GM20431 (cell line): Measurements from ENCODE around the gene APOD.

Source experiments
- in situ Hi-C: fragments of 300-500 bp; cut with MseI, MboI; formaldehyde crosslinking; loops from one replicate; pipeline ENCODE4 v1.15.0; 2020; ENCODE audit warnings: low sequenced_read_pairs; ENCODE audit not compliant: unreplicated experiment

The APOD gene

GRCh38 chr3:195559723-195560409 lies 23.9 kb downstream of the APOD start:
- in situ Hi-C loops, result no loop called here

- in situ Hi-C loops, result no loop called here
Measured at GRCh38 chr3:195558602-195559001, 25.1 kb downstream of the APOD start.

GRCh38 chr3:195557322-195557721 lies 26.4 kb downstream of the APOD start:
- in situ Hi-C loops, result no loop called here

DNA sequence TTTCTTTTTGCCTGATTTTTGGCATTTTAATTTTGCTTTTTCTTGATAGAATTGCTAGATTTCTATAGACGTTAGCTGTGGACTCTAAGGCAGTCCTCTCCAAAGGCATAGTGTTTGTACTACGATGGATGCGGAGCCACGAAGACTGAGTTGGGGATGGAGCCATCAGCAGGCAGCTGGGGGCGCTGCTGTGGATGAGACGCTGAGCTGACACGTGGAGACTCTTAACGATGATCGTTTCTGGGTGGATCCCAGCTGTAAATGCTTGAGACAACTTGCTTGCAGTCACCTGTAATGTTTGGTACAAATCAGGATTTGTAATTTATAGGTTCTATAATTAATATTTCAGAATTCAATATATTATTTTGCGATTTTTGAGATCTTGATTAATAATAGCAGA lies 27.4 kb downstream of the APOD start:
- in situ Hi-C loops, result no loop called here

DNA sequence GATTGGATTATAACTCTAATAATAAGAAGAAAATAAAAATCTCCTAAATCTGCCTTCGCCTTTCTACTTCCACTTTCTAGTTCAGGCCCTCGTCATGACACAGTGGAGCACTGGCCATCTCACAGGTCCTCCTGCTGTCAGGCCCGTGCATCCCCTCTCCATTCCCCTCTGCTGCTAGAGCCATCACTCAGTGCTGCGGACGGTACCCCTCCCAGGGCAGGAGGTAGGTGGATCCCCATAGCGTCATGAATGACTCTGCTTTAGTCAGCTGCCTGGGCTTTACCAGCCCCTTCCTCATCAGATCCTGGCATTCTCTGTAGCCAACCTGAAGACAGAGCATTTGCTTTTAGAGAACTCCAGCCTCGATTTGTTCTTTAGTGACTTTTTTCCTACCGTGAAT lies 28.6 kb downstream of the APOD start:
- in situ Hi-C loops, result no loop called here

GRCh38 chr3:195554458-195554857 lies 29.3 kb downstream of the APOD start:
- in situ Hi-C loops, result no loop called here

GRCh38 chr3:195553268-195553667 lies 30.5 kb downstream of the APOD start:
- in situ Hi-C loops, result no loop called here

- in situ Hi-C loops, result no loop called here
Measured at GRCh38 chr3:195551381-195551978, 32.3 kb downstream of the APOD start.

GRCh38 chr3:195550723-195551122 lies 33.0 kb downstream of the APOD start:
- in situ Hi-C loops, result no loop called here

DNA sequence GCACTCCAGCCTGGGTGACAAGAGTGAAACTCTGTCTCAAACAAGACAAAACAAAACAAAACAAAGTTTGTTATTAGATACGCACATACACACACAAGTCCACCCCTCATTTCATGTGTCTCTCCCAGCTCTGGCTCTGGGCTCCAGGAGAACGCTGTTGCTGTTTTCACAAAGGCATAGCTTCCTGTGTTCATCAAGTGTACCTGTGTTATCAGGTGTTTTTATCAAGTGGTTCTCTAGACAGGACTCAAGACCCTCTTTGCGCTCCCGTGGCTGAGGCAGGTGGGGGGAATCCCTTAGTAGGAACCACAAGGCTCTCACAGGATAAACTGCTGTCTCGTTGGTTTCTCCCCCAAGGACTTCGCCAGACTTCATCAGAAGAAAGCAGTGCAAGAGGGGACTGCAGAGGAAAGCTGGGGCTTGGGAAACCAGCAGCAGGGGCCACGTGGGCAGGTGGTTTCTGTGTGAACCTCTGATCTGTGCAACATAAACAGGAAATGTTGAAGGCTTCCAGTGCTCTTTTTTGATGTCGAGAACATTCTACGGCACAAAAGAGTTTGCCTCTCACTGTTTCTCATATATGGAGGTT lies 33.7 kb downstream of the APOD start:
- in situ Hi-C loops, result loop anchor here (25.0 kb wide), 1 partner anchor 888 kb away; the partner anchor contains the start of gene LSG1

GRCh38 chr3:195548987-195549386 lies 34.8 kb downstream of the APOD start:
- in situ Hi-C loops, result loop anchor here (25.0 kb wide), 1 partner anchor 887 kb away; the partner anchor contains the start of gene LSG1

DNA sequence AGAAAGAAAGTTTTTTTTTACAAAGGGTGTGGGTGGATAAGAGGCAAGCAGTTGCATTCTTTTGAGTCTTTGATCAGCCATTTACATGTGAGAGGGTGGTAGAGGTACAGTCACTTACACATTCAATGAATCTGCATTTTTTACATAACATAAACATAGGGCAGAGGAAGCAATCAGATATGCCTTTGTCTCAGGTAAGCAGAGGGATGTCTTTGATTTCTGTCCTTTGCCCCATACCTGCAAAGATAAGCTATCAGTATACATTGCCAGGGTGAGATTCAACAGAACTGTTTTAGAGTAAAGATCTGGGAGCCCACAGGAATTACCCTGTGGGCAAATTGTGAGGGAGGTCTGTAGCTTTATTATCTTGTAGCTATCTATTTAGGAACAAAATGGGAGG lies 35.2 kb downstream of the APOD start:
- in situ Hi-C loops, result loop anchor here (25.0 kb wide), 1 partner anchor 886 kb away; the partner anchor contains the start of gene LSG1

- in situ Hi-C loops, result loop anchor here (25.0 kb wide), 1 partner anchor 886 kb away; the partner anchor contains the start of gene LSG1
Measured at GRCh38 chr3:195548006-195548405, 35.7 kb downstream of the APOD start.

- in situ Hi-C loops, result loop anchor here (25.0 kb wide), 1 partner anchor 884 kb away; the partner anchor contains the start of gene LSG1
Measured at GRCh38 chr3:195546130-195546560, 37.6 kb downstream of the APOD start.

DNA sequence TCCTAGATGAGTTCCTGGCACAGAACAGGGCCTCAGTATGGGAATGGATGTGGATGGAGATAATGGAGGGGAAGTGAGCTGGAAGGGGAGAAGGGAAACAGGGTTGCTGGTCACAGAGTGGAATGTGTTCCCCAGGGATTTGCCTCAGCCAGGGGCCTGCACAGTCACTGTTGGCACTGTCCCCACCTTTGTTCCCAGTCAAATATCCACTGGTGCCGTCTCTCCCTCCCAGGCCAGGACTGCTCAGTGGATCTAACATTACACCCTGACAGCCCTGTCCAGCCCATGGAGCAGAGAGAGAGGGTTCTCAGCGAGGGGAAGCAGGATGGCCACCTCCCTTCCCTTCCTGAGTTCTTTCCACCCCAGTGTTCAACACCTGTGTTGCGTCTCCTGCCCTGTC lies 39.1 kb downstream of the APOD start:
- in situ Hi-C loops, result loop anchor here (25.0 kb wide), 1 partner anchor 882 kb away; the partner anchor contains the start of gene LSG1

DNA sequence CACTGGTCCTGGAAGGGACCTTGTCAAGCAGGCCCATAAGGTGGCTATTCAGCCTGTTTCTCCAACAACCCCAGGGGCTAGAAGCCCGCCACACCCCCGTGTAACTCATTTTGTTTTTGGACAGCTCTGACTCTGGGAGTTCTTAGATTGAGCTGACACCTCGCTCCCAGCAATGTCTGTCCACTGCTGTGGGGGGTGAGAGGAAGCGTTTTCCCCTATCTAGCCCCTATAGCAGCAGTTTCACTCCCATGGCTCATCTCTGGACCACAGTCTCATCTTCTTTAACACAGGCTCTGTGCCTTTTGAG lies 39.6 kb downstream of the APOD start:
- in situ Hi-C loops, result loop anchor here (25.0 kb wide), 1 partner anchor 882 kb away; the partner anchor contains the start of gene LSG1

GRCh38 chr3:195543500-195544229 lies 40.1 kb downstream of the APOD start:
- in situ Hi-C loops, result loop anchor here (25.0 kb wide), 1 partner anchor 881 kb away; the partner anchor contains the start of gene LSG1

DNA sequence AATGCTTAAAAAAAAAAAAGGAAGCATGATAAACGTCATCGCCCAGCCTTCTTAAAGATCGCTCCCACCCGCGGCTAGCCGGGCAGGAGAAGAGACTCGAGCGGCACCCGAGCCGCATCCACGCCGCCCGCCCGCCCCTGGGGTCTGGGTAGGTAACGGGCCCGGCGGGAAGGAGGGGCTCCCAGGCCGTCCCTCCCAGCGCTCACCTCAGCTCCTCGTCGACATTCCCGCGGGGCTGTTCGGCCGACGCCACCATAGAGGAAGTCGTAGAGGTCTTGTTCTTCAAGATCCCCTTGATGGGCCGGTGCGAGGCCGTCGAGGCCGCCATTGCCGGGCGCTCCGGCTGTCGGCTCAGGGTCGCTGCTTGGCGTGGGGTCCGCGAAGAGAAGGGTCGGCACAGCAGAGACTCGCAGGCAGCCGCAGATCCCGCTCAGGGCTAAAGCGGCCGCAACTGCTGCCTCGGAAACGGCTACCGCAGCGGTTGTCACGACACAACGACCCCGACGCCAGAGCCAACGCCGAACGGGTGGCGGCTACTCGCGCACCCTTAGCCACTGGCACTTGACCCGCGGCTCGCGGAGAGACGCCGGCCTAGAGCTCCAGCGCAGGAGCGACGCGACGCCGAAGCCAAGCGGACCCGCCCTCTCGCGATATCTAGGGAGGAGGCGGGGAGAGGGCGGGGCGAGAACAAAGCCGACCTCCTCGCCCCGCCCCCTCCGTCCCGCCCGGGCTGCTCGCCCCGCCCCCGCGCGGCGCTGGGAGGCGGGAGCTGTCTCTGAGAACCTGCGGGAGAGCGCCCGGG lies 40.8 kb downstream of the APOD start, which contains the start of gene PPP1R2:
TSS of gene PPP1R2 (minus strand) at position 628 of the 802 bp plus-strand sequence. CDS start at position 328, 300 bp downstream.
- in situ Hi-C loops, result loop anchor here (25.0 kb wide), 1 partner anchor 881 kb away; the partner anchor contains the start of gene LSG1

DNA sequence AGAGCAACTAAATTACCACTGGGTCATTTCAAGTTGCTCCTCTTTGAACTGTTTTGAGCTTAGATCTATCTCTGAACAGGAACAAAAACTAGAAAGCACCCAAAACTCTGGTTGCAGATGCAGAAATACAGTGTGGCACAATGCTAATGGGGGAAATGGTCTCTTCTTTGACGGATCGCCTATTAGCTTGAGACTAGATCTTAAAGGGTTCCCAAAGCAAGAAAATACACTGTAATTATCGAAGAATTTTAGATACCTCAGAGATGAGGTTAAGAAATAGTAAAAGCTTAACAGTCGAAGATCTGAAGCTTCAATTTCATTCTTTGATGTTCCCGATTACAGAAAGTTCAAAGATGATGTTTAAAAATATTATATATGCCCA lies 41.4 kb downstream of the APOD start:
- in situ Hi-C loops, result loop anchor here (25.0 kb wide), 1 partner anchor 880 kb away; the partner anchor contains the start of gene LSG1
